Hepatocyte (in vitro differentiated cells): ENCODE results near the gene ZNF385D. TPM values are rescaled to one million over a fixed set of nuclear protein-coding genes. Genes with fewer than 3 reads are reported as not detected.

Source experiments
- DNase-seq: peaks from one replicate; pipeline ENCODE4 v3.0.0-alpha.2; 2016; ENCODE audit warnings: low spot score
- H2AFZ ChIP-seq: fragments of 200-600 bp; sonication (generic); 2 replicates; pipeline ENCODE4 v1.6.0; 2016; ENCODE audit warnings: antibody characterized with exemption, mild to moderate bottlenecking
- H3K27ac ChIP-seq: fragments of 200-600 bp; sonication (generic); 2 replicates; pipeline ENCODE4 v1.5.1; 2016; ENCODE audit warnings: mild to moderate bottlenecking
- H3K27me3 ChIP-seq: fragments of 200-600 bp; sonication (generic); 2 replicates; pipeline ENCODE4 v1.6.1; 2016
- H3K36me3 ChIP-seq: fragments of 200-600 bp; sonication (generic); replicated peaks from 2 replicates; pipeline ENCODE4 v1.5.1; 2016; ENCODE audit warnings: low read depth; ENCODE audit not compliant: insufficient read depth
- H3K4me1 ChIP-seq: fragments of 200-600 bp; sonication (generic); 2 replicates; pipeline ENCODE4 v1.5.1; 2016; ENCODE audit warnings: mild to moderate bottlenecking, moderate library complexity; ENCODE audit not compliant: insufficient read depth
- H3K4me2 ChIP-seq: fragments of 200-600 bp; sonication (generic); 2 replicates; pipeline ENCODE4 v1.6.0; 2016
- H3K4me3 ChIP-seq: fragments of 200-600 bp; sonication (generic); 2 replicates; pipeline ENCODE4 v1.5.1; 2016; ENCODE audit warnings: mild to moderate bottlenecking
- H3K79me2 ChIP-seq: fragments of 200-600 bp; sonication (generic); 2 replicates; pipeline ENCODE4 v1.6.0; 2017; ENCODE audit warnings: mild to moderate bottlenecking
- H3K9me2 ChIP-seq: fragments of 200-600 bp; sonication (generic); replicated peaks from 2 replicates; pipeline ENCODE4 v1.6.0; 2017; ENCODE audit warnings: mild to moderate bottlenecking; ENCODE audit not compliant: insufficient read depth
- H3K9me3 ChIP-seq: fragments of 200-600 bp; sonication (generic); 2 replicates; pipeline ENCODE4 v1.5.1; 2016; ENCODE audit warnings: low read depth, mild to moderate bottlenecking
- H4K20me1 ChIP-seq: fragments of 200-600 bp; sonication (generic); 2 replicates; pipeline ENCODE4 v1.6.0; 2016; ENCODE audit warnings: mild to moderate bottlenecking; ENCODE audit not compliant: insufficient read depth, poor library complexity, severe bottlenecking
- EZH2 ChIP-seq: fragments of 200-600 bp; sonication (generic); IDR thresholded peaks from 2 replicates; pipeline ENCODE4 v1.6.1; 2016; ENCODE audit warnings: antibody characterized with exemption, mild to moderate bottlenecking, borderline replicate concordance
- EZH2phosphoT487 ChIP-seq: fragments of 200-600 bp; sonication (generic); IDR thresholded peaks from one replicate; pipeline ENCODE4 v1.6.1; 2018; ENCODE audit warnings: antibody characterized with exemption, mild to moderate bottlenecking, low read depth, moderate library complexity; ENCODE audit not compliant: unreplicated experiment, severe bottlenecking
- WGBS: methylation state at CpG from one replicate; pipeline ENCODE4 v1.1.6; 2016; ENCODE audit warnings: low lambda C conversion rate; ENCODE audit errors: missing lambda C conversion rate; 5-methylcytosine and 5-hydroxymethylcytosine counted together
- polyA plus RNA-seq: library from polyadenylated mRNA; unstranded; fragments of >200 nt; fragmentation: Nextera tagmentation; extraction: Ambion mirVana; gene quantifications from 2 replicates; pipeline ENCODE4 v1.2.1, GENCODE V29; 2016
- total RNA-seq: library from RNA; depleted of rRNA; stranded (reverse); fragments of >200 nt; gene quantifications from 2 replicates; pipeline ENCODE4 v1.2.3, GENCODE V29; 2014
- TF ChIP-seq, protein P1 (sequence below): fragments of 200-600 bp; sonication (generic); IDR thresholded peaks from 2 replicates; pipeline ENCODE4 v1.5.1; 2016; ENCODE audit warnings: antibody characterized with exemption, mild to moderate bottlenecking; ENCODE audit not compliant: poor library complexity

ZNF385D gene
- total and polyA plus RNA-seq, 2 experiments from 2014 or later, result 4.9 to 7.4 TPM

DNA sequence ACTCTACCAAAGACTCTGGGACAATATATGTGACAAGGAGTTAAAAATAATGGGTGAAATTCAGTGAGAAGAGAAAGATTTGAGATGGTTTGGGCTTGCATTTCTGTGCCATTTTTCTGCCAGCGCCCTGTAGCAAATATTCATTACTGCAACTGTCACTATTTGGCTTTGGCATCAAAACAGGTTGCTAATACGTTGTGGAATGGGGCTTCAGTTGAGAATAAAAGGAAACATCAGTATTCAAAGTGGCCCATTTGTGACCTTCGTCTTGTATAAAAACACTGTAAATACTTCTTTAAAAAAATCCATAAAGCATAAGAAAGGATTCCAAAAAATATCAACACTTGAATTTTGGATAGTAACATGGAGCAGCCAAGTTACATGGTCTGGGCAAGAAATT is 309.2 kb downstream of the ZNF385D start:
- no peak overlapping the region for H2AFZ ChIP-seq
- H3K36me3 ChIP-seq, result no peaks in the 10 kb centered on the region
- no peaks in the 10 kb centered on the region for H3K9me3 ChIP-seq
- H3K79me2 ChIP-seq, result no peaks in the 10 kb centered on the region
- H3K27me3 ChIP-seq, result no peaks in the 10 kb centered on the region
- H3K4me2 ChIP-seq, result no peak overlapping the region
- 89% methylated on average over 3 of the region's 3 CpGs for WGBS
- H3K27ac ChIP-seq, result no peak overlapping the region
- no peaks in the 10 kb centered on the region for H4K20me1 ChIP-seq
- TF ChIP-seq, protein P1, sequence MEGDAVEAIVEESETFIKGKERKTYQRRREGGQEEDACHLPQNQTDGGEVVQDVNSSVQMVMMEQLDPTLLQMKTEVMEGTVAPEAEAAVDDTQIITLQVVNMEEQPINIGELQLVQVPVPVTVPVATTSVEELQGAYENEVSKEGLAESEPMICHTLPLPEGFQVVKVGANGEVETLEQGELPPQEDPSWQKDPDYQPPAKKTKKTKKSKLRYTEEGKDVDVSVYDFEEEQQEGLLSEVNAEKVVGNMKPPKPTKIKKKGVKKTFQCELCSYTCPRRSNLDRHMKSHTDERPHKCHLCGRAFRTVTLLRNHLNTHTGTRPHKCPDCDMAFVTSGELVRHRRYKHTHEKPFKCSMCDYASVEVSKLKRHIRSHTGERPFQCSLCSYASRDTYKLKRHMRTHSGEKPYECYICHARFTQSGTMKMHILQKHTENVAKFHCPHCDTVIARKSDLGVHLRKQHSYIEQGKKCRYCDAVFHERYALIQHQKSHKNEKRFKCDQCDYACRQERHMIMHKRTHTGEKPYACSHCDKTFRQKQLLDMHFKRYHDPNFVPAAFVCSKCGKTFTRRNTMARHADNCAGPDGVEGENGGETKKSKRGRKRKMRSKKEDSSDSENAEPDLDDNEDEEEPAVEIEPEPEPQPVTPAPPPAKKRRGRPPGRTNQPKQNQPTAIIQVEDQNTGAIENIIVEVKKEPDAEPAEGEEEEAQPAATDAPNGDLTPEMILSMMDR, result no peak
- TF ChIP-seq EZH2, result no peak
- no peak for TF ChIP-seq EZH2phosphoT487
- H3K9me2 ChIP-seq, result no peaks in the 10 kb centered on the region
- DNase-seq, result no peak
- H3K4me1 ChIP-seq, result no peaks in the 10 kb centered on the region
- H3K4me3 ChIP-seq, result no peak overlapping the region

DNA sequence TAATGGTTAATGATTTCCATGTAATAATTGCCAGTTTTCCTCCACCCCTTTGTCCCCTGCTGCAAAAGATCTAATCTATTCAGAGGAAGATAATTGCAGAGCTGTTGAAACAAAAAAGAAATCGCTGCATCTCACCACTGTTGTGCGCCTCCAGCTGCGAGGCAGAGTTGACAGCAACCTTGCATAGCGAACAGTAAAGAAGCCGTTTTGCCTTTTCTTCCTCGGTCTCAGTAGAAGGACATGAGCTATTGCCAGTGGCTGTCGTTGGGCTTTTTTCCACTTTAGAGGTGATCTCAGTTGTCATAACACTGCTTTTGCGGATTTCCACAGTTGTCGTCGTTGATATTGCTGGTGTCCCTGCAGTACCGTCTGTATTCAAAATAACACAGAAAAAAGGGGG is 314.2 kb downstream of the ZNF385D start:
- DNase-seq, result no peak
- Histone ChIP-seq H4K20me1 (no peaks in the 10 kb centered on the region), H3K4me1 (no peaks in the 10 kb centered on the region), H2AFZ (no peak overlapping the region), H3K9me3 (no peaks in the 10 kb centered on the region), H3K4me3 (no peak overlapping the region), H3K27me3 (no peaks in the 10 kb centered on the region), H3K4me2 (no peak overlapping the region), H3K9me2 (no peaks in the 10 kb centered on the region), H3K27ac (no peak overlapping the region), H3K36me3 (no peaks in the 10 kb centered on the region), H3K79me2 (no peaks in the 10 kb centered on the region)
- WGBS, result 78% methylated on average over 11 of the region's 11 CpGs
- TF ChIP-seq EZH2, result no peak
- TF ChIP-seq, protein P1, result no peak

GRCh38 chr3:21435871-21436270 is 315.1 kb downstream of the ZNF385D start:
- H3K4me3 ChIP-seq, result no peak overlapping the region
- no peaks in the 10 kb centered on the region for H3K4me1 ChIP-seq
- 87% methylated on average over 2 of the region's 2 CpGs for WGBS
- no peak overlapping the region for H3K27ac ChIP-seq
- no peaks in the 10 kb centered on the region for H3K9me3 ChIP-seq
- H3K4me2 ChIP-seq, result no peak overlapping the region
- H3K79me2 ChIP-seq, result no peaks in the 10 kb centered on the region
- H3K27me3 ChIP-seq, result no peaks in the 10 kb centered on the region
- H4K20me1 ChIP-seq, result no peaks in the 10 kb centered on the region
- H2AFZ ChIP-seq, result no peak overlapping the region
- TF ChIP-seq EZH2phosphoT487, result no peak
- no peak for TF ChIP-seq EZH2
- TF ChIP-seq, protein P1, result no peak
- no peaks in the 10 kb centered on the region for H3K9me2 ChIP-seq
- no peak for DNase-seq
- H3K36me3 ChIP-seq, result no peaks in the 10 kb centered on the region

DNA sequence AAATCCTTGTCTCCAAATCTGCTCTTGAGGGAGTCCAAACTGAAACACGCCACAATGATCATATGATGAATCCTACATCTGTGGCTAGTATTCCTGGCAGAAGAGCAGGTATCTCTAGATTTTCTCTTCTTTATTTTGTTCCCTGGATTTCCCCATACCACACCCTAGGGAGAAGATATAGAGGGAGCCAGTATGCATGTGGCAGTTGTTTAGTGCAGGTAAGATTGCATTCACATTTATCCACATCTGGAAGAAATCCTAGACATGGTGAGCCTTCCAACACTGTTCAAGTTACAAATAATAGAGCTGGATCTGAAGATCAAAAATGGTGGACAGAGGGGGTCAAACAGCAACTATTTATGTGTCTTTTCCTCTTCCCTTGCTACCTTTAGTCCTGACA is 316.7 kb downstream of the ZNF385D start:
- WGBS, result 95% methylated on average over 1 of the region's 1 CpG
- no peak overlapping the region for H2AFZ ChIP-seq

More for the DNA sequence above, 316.7 kb downstream of the ZNF385D start:
- H3K4me3 ChIP-seq, result no peak overlapping the region
- no peaks in the 10 kb centered on the region for H3K9me2 ChIP-seq
- H3K36me3 ChIP-seq, result no peaks in the 10 kb centered on the region
- H3K27ac ChIP-seq, result no peak overlapping the region
- DNase-seq, result no peak
- no peaks in the 10 kb centered on the region for H3K4me1 ChIP-seq
- no peaks in the 10 kb centered on the region for H4K20me1 ChIP-seq
- H3K4me2 ChIP-seq, result no peak overlapping the region
- TF ChIP-seq EZH2 (no peak), EZH2phosphoT487 (no peak)
- TF ChIP-seq, protein P1, result no peak
- H3K9me3 ChIP-seq, result no peaks in the 10 kb centered on the region
- H3K79me2 ChIP-seq, result no peaks in the 10 kb centered on the region
- no peaks in the 10 kb centered on the region for H3K27me3 ChIP-seq
